ENCODE measurements around the gene PRKG1.
"Not testable (repeated sequence)": the region's sequence is repeated elsewhere in the genome, so short reads cannot be mapped to it uniquely, and the experiment has no call there.

Gene PRKG1

DNA sequence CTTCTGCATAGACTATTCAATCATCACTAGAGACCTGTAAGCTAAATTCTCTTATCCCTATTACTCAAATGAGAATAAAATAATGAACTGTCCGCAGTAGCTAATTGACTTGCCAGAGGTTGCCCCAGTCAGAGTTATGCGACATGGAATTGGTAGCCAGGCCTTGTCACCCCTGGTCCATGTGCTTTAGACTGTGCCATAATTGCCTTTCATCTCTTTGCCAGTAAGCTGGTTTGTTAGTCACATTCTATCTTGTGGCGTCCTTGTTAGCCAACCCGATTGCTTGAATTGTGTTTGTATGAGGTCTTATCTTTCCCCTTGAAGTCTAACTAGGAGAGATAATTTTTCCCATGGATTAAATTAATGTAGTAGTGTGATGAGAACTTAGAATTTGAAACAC is 362.5 kb downstream of the PRKG1 start:
- no peak for TF ChIP-seq ZNF274 (IDR thresholded peaks at IDR 0.05; ENCODE audit: low read depth, low read length)

DNA sequence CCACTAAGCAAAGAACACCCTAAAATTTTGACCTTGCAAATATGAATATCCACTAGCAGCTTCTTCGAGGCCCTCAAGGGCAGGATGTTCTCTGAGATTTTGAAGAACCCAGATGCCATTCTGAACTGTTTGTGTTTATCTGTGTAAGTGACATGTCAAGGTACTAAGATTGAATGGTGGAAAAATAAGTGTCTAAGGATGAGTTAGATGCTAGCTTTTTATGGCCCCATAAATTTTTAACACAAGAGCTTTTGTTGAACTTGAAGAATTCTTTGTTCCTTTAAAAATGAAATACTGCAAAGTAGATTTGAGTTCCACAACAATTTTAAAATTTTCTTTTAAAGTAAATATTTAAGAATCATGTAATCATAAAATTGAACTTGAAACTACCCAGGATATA is 365.4 kb downstream of the PRKG1 start:
- no peak overlapping the region for H3K4me3 ChIP-seq (ENCODE audit: low read length)
- TF ChIP-seq ZNF274 (IDR thresholded peaks at IDR 0.05; ENCODE audit: low read depth, low read length) = no peak

More for the DNA sequence above, 362.5 kb downstream of the PRKG1 start:
- no peak overlapping the region for H3K4me3 ChIP-seq (ENCODE audit: low read length)

DNA sequence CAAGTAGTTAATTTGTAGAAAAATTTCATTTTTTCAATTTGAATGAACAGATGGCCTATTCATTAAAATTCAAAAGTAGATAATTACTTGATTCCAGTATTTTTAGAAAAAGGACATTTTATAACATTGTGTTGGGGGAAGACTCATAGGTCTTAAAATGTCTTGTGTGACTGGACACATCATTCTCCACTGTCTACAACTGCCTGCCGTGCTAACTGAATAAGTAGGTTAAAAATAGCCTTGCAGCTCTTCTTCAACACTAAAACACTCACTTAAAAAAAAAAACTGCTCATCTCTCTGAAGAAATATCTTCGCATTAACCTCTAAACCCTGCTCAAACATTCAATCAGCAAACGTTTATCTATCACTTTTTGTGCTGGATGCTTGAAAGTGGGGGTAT is 371.3 kb downstream of the PRKG1 start:
- TF ChIP-seq ZNF274 (IDR thresholded peaks at IDR 0.05; ENCODE audit: low read depth, low read length) = no peak
- H3K4me3 ChIP-seq (ENCODE audit: low read length) = no peak overlapping the region

DNA sequence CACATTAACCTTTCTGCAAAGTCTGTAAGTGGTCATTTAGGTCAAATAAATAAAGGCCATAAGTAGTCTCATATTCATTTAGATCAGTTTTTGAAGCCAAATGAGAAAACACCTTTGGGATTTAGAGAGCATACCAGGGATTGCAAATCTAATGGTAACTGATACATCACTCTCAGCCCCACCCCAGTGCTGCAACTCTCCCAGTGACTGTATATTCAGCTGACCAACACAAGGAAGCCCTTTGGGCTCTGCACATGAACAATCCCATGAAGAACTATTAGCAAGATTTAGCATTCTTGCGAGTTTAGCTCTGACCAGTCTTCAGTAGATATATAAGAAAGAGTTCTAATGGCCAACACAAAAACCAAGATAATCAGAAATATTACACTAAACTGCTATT is 372.8 kb downstream of the PRKG1 start:
- H3K4me3 ChIP-seq (ENCODE audit: low read length) = no peak overlapping the region
- no peak for TF ChIP-seq ZNF274 (IDR thresholded peaks at IDR 0.05; ENCODE audit: low read depth, low read length)

DNA sequence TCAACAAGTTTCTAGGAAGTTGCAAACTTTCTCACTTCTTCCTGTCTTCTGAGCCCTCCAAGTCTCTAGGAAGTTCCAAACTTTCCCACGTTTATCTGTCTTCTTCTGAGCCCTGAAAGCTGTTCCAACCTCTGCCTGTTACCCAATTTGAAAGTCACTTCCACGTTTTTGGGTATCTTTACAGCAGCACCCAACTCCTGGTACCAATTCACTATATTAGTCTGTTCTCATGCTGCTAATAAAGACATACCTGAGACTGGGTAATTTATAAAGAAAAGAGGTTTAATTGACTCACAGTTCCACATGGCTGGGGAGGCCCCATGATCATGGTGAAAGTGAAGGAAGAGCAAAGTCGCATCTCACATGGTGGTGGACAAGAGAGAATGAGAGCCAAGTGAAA is 381.5 kb downstream of the PRKG1 start:
- H3K4me3 ChIP-seq (ENCODE audit: low read length) = not testable (repeated sequence)

DNA sequence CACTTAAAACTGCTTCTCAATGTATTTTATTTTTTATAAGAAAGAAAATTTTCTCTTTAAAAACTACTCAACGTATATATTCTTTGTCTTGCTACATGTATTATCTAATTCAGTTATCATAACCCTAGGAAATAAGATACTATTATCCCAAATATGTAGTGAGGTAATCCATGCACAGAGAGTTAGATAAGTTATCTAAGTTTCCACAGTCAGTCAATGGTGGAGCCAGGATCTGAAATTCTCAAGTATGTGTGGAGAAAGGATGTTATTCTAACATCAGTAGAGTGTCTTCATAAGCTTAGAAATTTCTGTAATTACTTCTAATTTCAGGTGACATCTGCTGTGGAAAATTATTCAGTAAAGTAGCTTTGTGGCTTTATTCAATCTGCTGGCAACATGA is 385.2 kb downstream of the PRKG1 start:
- no peak for TF ChIP-seq ZNF274 (IDR thresholded peaks at IDR 0.05; ENCODE audit: low read depth, low read length)
- H3K4me3 ChIP-seq (ENCODE audit: low read length) = no peak overlapping the region

DNA sequence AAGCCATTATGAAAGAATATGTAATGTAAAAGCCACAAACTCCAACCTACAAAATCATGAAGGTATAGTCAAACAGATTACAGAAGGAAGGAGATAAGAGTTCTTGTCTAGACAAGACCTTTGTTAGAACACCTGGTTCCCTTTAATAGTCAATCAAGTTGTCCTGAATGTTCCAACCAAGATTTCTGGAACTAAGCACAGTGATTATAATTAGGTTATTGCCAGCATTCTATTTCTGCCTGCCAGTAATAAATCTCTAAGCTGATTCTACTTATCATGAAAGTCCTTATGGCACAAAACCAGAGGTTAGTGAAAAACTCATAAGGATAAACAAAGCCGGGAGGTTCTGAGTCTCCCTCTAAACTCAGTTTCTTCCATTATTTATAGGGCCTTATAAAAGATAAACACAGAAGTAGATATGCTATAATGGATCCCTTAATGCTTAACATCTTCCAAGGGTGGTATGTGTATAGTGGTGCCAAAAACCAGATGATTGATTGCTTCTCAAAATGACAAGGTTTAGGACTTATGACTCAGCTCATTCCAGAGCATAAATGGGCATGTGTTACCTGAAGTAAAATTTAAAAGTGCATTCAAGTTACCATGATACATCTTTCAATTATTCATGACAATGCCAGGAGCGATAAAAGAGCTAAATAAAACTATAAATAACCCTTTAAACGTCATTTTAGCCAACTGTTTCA is 387.9 kb downstream of the PRKG1 start:
- TF ChIP-seq ZNF274 (IDR thresholded peaks at IDR 0.05; ENCODE audit: low read depth, low read length) = no peak
- no peak overlapping the region for H3K4me3 ChIP-seq (ENCODE audit: low read length)

DNA sequence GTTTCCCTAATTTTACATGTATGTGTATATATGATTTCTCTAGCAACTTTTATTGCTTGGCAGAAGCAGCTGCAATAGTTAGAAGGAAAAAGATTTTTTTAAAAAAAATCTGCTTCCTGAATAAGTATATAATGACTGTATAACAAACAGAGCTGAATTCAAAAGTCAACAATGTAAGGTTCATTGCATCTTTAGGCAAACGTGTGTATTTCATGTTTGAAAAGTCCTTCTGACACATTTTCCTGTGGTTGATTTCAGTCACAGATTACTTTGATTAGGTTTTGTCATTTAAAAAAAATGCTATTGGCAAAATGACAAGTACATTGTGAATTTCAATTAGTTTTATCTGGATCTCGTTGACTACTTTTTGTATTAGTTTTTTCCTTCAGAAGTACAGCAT is 394.1 kb downstream of the PRKG1 start:
- H3K4me3 ChIP-seq (ENCODE audit: low read length) = no peak overlapping the region
- no peak for TF ChIP-seq ZNF274 (IDR thresholded peaks at IDR 0.05; ENCODE audit: low read depth, low read length)

DNA sequence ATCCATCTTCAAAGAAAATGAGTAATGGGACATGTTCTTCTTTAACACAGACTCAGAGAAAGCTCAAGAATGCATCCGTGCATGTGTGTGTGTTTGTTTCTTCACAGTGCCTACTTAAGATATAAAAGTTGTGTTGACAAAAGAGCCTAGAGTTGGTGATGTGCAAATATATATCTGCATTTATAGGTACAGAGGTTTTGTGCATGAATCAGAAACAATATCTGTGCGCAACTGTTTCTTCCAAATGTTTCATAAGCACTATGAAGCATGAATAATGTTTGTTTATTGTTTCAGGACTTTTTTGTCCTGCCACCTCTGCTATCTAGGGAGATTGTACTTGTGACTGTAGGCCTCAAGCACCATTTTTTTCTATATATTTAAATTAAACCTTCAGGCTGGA is 395.4 kb downstream of the PRKG1 start:
- no peak for TF ChIP-seq ZNF274 (IDR thresholded peaks at IDR 0.05; ENCODE audit: low read depth, low read length)
- H3K4me3 ChIP-seq (ENCODE audit: low read length) = no peak overlapping the region

DNA sequence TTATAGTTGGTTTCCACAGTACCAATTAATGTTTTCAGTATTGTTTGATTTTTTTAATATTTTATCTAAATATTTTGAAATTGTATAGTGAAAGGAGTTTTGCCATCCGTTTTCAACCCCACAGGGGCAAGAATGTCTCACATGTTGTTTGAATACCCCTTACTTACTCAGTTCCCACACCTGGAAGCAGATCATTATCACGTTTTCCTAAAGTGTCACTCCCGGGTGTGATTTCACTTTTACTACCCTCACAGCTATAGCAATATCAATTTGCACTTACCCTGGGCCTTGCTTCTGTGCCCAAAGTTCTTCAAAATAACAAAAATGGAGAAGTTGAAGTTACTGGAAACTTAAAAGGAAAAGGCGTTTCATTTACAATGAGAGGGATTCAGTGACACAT is 397.0 kb downstream of the PRKG1 start:
- no peak overlapping the region for H3K4me3 ChIP-seq (ENCODE audit: low read length)
- no peak for TF ChIP-seq ZNF274 (IDR thresholded peaks at IDR 0.05; ENCODE audit: low read depth, low read length)

DNA sequence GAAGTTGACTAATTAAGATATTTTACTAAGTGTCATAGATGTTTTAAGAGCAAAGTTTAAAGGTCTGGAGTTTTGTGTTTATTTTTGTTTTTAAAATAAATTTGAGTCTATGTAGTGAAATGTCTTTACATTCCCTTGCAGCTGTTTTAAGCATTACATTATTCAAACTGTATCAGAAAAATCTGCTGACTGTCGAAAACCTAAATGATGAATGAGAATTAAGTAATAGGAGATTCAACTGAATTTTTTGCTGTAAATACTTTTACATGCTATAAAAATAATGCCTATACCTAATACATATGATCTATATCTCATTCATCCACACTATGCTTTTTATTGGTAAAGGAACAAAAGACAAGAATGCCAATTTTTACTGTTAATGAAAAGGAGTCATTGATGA is 397.9 kb downstream of the PRKG1 start:
- H3K4me3 ChIP-seq (ENCODE audit: low read length) = no peak overlapping the region
- TF ChIP-seq ZNF274 (IDR thresholded peaks at IDR 0.05; ENCODE audit: low read depth, low read length) = no peak

DNA sequence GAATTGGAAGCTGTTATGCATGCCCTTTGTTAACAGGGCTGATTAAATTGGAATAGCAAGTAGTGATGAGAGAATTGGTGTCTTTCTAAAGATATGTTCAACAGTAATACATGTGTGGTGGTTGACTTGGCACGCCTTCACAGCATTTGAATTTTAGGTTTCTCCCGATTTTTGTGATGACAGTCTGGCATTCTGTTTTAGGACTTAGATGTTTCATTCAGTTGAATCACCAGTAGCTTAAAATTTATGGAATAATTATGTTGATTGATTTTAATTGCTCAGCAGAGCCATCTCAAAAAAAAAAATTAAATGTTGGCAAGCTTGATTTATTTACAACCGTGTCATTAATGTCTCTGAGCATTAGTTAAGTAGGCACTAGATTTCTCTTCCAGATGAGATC is 405.4 kb downstream of the PRKG1 start:
- H3K4me3 ChIP-seq (ENCODE audit: low read length) = no peak overlapping the region
- TF ChIP-seq ZNF274 (IDR thresholded peaks at IDR 0.05; ENCODE audit: low read depth, low read length) = no peak

DNA sequence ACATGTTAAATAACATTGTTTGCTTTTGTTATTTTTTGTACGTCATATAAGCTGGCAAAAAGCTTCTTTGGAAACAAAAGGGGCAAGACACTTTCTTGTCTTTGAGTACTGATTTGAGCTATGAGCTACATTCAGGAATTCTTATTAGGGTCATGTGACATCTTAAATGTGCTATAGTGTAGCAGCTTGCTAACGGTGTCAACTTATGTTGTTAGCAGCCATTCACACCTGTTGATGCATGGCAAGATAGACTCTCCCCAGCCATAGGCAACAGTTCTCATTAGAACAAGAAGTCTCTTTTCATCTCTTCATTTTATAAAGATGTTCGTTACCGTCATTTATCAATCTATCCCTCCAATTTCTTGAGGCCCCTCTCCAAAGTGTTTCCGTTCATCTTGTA is 411.4 kb downstream of the PRKG1 start:
- no peak overlapping the region for H3K4me3 ChIP-seq (ENCODE audit: low read length)
- TF ChIP-seq ZNF274 (IDR thresholded peaks at IDR 0.05; ENCODE audit: low read depth, low read length) = no peak

DNA sequence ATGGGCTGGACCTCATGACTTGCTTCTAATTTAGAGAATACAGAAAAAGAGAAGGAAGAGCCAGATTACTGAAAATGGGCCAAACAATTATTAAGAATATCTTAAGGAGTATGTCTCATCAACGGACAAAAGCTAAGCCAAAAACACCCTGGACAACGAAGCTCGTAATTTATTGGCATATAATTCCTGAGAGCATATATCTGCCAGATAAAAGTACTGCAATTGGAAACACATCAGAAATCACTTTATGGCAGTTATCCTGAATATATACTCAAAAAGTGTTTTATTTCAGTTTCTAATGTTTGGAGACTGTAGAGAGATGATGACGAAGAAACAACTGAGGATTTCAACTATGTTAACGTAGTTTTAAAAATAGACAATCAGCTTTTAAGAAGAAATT is 413.3 kb downstream of the PRKG1 start:
- TF ChIP-seq ZNF274 (IDR thresholded peaks at IDR 0.05; ENCODE audit: low read depth, low read length) = no peak
- H3K4me3 ChIP-seq (ENCODE audit: low read length) = no peak overlapping the region

DNA sequence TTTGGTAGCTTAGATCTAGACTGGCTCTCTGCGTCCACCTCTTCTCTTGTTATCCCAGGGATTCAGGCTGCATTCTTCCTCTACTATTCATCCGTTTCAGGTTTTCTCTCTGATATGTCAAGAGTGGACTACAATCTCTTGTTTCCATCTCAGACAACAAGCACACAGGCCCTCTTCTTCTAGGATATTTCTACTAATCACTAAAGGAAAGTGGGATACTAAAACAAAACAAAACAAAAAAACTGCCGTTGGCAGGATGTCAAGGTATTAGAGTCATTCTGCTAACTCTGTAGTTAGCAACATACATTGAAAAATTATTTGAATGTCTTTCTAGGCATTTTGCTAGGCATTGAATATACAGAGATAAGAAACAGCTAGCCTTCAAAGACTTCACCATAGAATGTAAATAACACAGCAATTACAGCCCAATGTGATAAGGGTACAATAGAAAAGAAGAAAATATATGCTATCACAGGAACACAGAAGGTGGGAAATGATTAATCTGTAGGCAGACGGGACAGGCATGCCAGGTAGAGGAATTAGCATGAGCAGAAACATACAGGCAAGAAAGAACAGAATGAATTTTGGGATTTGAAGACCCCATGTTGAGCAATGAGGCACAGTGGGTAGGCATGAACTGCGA is 414.6 kb downstream of the PRKG1 start:
- no peak overlapping the region for H3K4me3 ChIP-seq (ENCODE audit: low read length)
- TF ChIP-seq ZNF274 (IDR thresholded peaks at IDR 0.05; ENCODE audit: low read depth, low read length) = no peak

DNA sequence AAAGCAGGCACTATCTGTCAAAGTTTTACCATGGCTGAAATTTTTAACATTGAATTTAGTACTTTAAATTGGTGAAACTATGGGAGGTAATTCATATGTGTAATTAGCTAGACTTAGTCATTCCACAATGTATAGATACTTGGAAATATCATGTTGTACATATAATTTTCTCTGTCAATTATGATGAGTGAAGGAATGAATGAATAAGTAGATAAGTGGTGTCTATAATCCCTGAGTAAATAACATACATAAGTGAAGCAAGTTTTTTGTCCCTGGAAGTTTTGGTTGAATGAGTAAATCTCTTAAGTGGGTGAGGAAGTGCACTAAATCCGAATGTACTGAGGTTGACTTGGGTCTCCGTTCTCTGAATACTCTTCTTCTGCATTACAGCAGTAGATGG is 424.1 kb downstream of the PRKG1 start:
- no peak overlapping the region for H3K4me3 ChIP-seq (ENCODE audit: low read length)
- TF ChIP-seq ZNF274 (IDR thresholded peaks at IDR 0.05; ENCODE audit: low read depth, low read length) = no peak
